SK-N-SH (cell line): ENCODE measurements around the gene MRPL14. TPM values are rescaled to one million over a fixed set of nuclear protein-coding genes. Genes with fewer than 3 reads are reported as not detected.

Experiments
- CTCF ChIA-PET: fragments of 300-600, 350-600 bp; formaldehyde crosslinking; extraction: SDS; loops from one replicate; lab custom pipeline; 2021; lab: Yijun Ruan, JAX
- POLR2A ChIA-PET: fragments of 350-600 bp; sonication (Branson Sonifier 250); formaldehyde crosslinking; extraction: SDS; loops from one replicate; lab custom pipeline; 2020; ENCODE audit warnings: antibody characterized with exemption, inconsistent platforms; lab: Yijun Ruan, JAX
- DNase-seq: peaks from one replicate; pipeline ENCODE4 v3.0.0; 2012
- H2AFZ ChIP-seq: fragments of 200-600 bp; sonication (generic); 2 replicates; pipeline ENCODE4 v1.8.1; 2016; ENCODE audit warnings: antibody characterized with exemption, mild to moderate bottlenecking, low read depth
- H3F3A ChIP-seq: fragments of 200-600 bp; sonication (generic); replicated peaks from 2 replicates; pipeline ENCODE3; 2016; ENCODE audit warnings: antibody characterized with exemption, mild to moderate bottlenecking; ENCODE audit not compliant: insufficient read depth
- H3K27ac ChIP-seq, 2 experiments: fragments of 200-500 bp in 1 of 2; fragments of 200-600 bp in 1 of 2; sonication (Bioruptor generic) in 1 of 2; sonication (generic), shearing (Covaris generic) in 1 of 2; 2 replicates each; pipeline versions ENCODE4 v1.5.1 to v1.6.1; 2014 to 2016; ENCODE audit warnings: low read depth in 2 of 2, inconsistent platforms in 1 of 2, low read length in 1 of 2, mild to moderate bottlenecking in 1 of 2, mixed read lengths in 1 of 2
- H3K27me3 ChIP-seq: fragments of 200-600 bp; sonication (generic), shearing (Covaris generic); 2 replicates; pipeline ENCODE4 v1.6.1; 2016; ENCODE audit warnings: mixed run types; ENCODE audit not compliant: insufficient read depth
- H3K36me3 ChIP-seq, 2 experiments: fragments of 200-500 bp in 1 of 2; fragments of 200-600 bp in 1 of 2; sonication (Bioruptor generic) in 1 of 2; sonication (generic) in 1 of 2; replicated peaks in 1 of 2; 2 replicates each; pipeline versions ENCODE3 to v1.5.1; 2014 to 2016; ENCODE audit warnings: low read length in 1 of 2, mild to moderate bottlenecking in 1 of 2; ENCODE audit not compliant: insufficient read depth in 2 of 2, control insufficient read depth in 1 of 2
- H3K4me1 ChIP-seq, 2 experiments: fragments of 200-500 bp in 1 of 2; fragments of 200-600 bp in 1 of 2; sonication (Bioruptor generic) in 1 of 2; sonication (generic), shearing (Covaris generic) in 1 of 2; 2 replicates each; pipeline versions ENCODE4 v1.5.1 to v1.6.1; 2014 to 2016; ENCODE audit warnings: low read depth in 1 of 2, low read length in 1 of 2, mixed run types in 1 of 2; ENCODE audit not compliant: insufficient read depth in 2 of 2, control insufficient read depth in 1 of 2
- H3K4me2 ChIP-seq: fragments of 200-600 bp; sonication (generic), shearing (Covaris generic); 2 replicates; pipeline ENCODE4 v1.6.1; 2017; ENCODE audit warnings: mixed run types
- H3K4me3 ChIP-seq, 2 experiments: fragments of 200-500 bp in 1 of 2; fragments of 200-600 bp in 1 of 2; sonication (Bioruptor generic) in 1 of 2; sonication (generic), shearing (Covaris generic) in 1 of 2; 2 replicates each; pipeline versions ENCODE4 v1.5.1 to v1.8.1; 2014 to 2016; ENCODE audit warnings: low read depth in 2 of 2, inconsistent platforms in 1 of 2, low read length in 1 of 2, mild to moderate bottlenecking in 1 of 2, mixed read lengths in 1 of 2, moderate library complexity in 1 of 2
- H3K79me2 ChIP-seq: fragments of 200-600 bp; sonication (generic); 2 replicates; pipeline ENCODE4 v1.8.1; 2017; ENCODE audit warnings: mild to moderate bottlenecking; ENCODE audit not compliant: insufficient read depth
- H3K9ac ChIP-seq: fragments of 200-600 bp; sonication (generic); 2 replicates; pipeline ENCODE4 v1.6.1; 2017; ENCODE audit warnings: mixed run types
- H3K9me2 ChIP-seq: fragments of 200-600 bp; sonication (generic); 2 replicates; pipeline ENCODE4 v1.6.1; 2017; ENCODE audit warnings: mixed run types
- H3K9me3 ChIP-seq: fragments of 200-600 bp; sonication (generic); 2 replicates; pipeline ENCODE4 v1.6.1; 2017; ENCODE audit warnings: mixed run types, mild to moderate bottlenecking, moderate library complexity
- H4K20me1 ChIP-seq: fragments of 200-600 bp; sonication (generic); 2 replicates; pipeline ENCODE4 v1.6.1; 2017; ENCODE audit warnings: mild to moderate bottlenecking, mixed run types; ENCODE audit not compliant: insufficient read depth
- CHD2 ChIP-seq: fragments of 150-350 bp; IDR thresholded peaks from 2 replicates; pipeline ENCODE4 v1.6.1; 2018; ENCODE audit warnings: low read length; ENCODE audit not compliant: partially characterized antibody
- ELF1 ChIP-seq: IDR thresholded peaks from 2 replicates; pipeline ENCODE4 v1.4.0; 2012
- EP300 ChIP-seq, 2 experiments: IDR thresholded peaks; 2 replicates each; pipeline versions ENCODE4 v1.4.0 to v1.6.1; 2012; ENCODE audit warnings: borderline replicate concordance in 1 of 2, low read depth in 1 of 2, low read length in 1 of 2
- EZH2phosphoT487 ChIP-seq: fragments of 200-600 bp; sonication (generic); IDR thresholded peaks from 2 replicates; pipeline ENCODE4 v1.6.1; 2017; ENCODE audit warnings: low read depth, mixed run types, mild to moderate bottlenecking, antibody characterized with exemption, moderate library complexity, borderline replicate concordance
- FOSL2 ChIP-seq: IDR thresholded peaks from 2 replicates; pipeline ENCODE4 v1.4.0; 2012; ENCODE audit warnings: low read depth, mild to moderate bottlenecking, moderate library complexity, borderline replicate concordance
- FOXJ3 ChIP-seq: sonication (generic); formaldehyde crosslinking; IDR thresholded peaks from 2 replicates; pipeline ENCODE4 v1.5.1; 2020; ENCODE audit warnings: mild to moderate bottlenecking, missing genetic modification reagents
- MEF2A ChIP-seq: IDR thresholded peaks from 2 replicates; pipeline ENCODE4 v1.4.0; 2012; ENCODE audit warnings: low read depth, borderline replicate concordance
- NRF1 ChIP-seq: IDR thresholded peaks from 2 replicates; pipeline ENCODE4 v1.6.1; 2012; ENCODE audit warnings: low read depth, mild to moderate bottlenecking, low read length
- PBX3 ChIP-seq: IDR thresholded peaks from 2 replicates; pipeline ENCODE4; 2012
- POLR2AphosphoS5 ChIP-seq: IDR thresholded peaks from 2 replicates; pipeline ENCODE4 v1.6.1; 2012; ENCODE audit warnings: low read depth, low read length
- RCOR1 ChIP-seq: fragments of 150-350 bp; IDR thresholded peaks from 2 replicates; pipeline ENCODE4 v1.6.1; 2017; ENCODE audit warnings: antibody characterized with exemption, low read length
- REST ChIP-seq: IDR thresholded peaks from 2 replicates; pipeline ENCODE4 v1.6.1; 2012; ENCODE audit warnings: mild to moderate bottlenecking, low read depth, low read length, moderate library complexity
- RXRA ChIP-seq: IDR thresholded peaks from 2 replicates; pipeline ENCODE4 v1.4.0; 2012; ENCODE audit warnings: low read depth, mild to moderate bottlenecking, borderline replicate concordance
- SIN3A ChIP-seq: IDR thresholded peaks from 2 replicates; pipeline ENCODE4 v1.6.1; 2012; ENCODE audit warnings: low read depth, mild to moderate bottlenecking, low read length, moderate library complexity, borderline replicate concordance
- TAF1 ChIP-seq: IDR thresholded peaks from 2 replicates; pipeline ENCODE4 v1.6.1; 2012; ENCODE audit warnings: low read depth, mild to moderate bottlenecking, low read length, moderate library complexity, borderline replicate concordance
- TCF12 ChIP-seq: IDR thresholded peaks from 2 replicates; pipeline ENCODE4 v1.4.0; 2012
- YY1 ChIP-seq: IDR thresholded peaks from 2 replicates; pipeline ENCODE4 v1.4.0; 2012; ENCODE audit warnings: low read depth, mild to moderate bottlenecking
- WGBS: methylation state at CpG from one replicate; pipeline ENCODE4 v1.1.6; 2017; ENCODE audit warnings: low lambda C conversion rate; 5-methylcytosine and 5-hydroxymethylcytosine counted together
- polyA plus RNA-seq, 3 experiments: library from polyadenylated mRNA; depleted of rRNA; stranded (reverse); fragments of >200 nt; gene quantifications; 2 replicates each; pipeline ENCODE4 v1.2.3, GENCODE V29; 2012
- TF ChIP-seq, protein P1 (sequence below): IDR thresholded peaks from 2 replicates; pipeline ENCODE4 v1.4.0; 2012; ENCODE audit warnings: low read depth, borderline replicate concordance
- TF ChIP-seq, protein P2 (sequence below): IDR thresholded peaks from 2 replicates; pipeline ENCODE4 v1.4.0; 2012; ENCODE audit warnings: low read depth, borderline replicate concordance

The MRPL14 gene
- polyA plus RNA-seq, 1 of the 3 experiments (the other 2 are of a cell fraction): 97.0 TPM

DNA sequence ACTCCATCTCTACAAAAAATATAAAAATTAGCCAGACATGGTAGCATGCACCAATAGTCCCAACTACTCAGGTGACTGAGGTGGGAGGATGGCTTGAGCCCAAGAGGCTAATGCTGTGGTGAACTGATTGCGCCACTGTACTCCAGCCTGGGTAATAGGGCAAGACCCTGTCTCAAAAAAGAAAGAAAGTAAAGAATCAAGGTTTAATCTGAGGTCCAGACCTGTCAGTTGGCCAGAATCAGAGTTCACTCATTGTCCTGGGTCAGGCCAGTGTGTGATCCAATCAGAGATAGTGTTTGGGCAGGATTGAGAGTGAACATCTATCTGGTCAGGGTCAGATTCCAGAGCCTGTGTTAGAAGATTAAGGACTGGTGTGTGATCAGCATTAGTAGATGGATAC is 15.6 kb upstream of the MRPL14 start:
- H3K9me2 ChIP-seq: no peaks in the 10 kb centered on the region
- ChIA-PET CTCF (interaction anchor here (0.9 to 2.0 kb wide), 3 partner anchors 9 to 46 kb away, joined by 4 to 7 read pairs (median 6); no protein-coding TSS in a partner anchor), POLR2A (no interaction called here)
- H3K27me3 ChIP-seq: no peaks in the 10 kb centered on the region
- DNase-seq: no peak
- H4K20me1 ChIP-seq: no peaks in the 10 kb centered on the region
- H3K79me2 ChIP-seq: no peaks in the 10 kb centered on the region
- no peak for TF ChIP-seq EP300 (IDR thresholded peaks at IDR 0.05; ENCODE audit: borderline replicate concordance in 1 of 2, low read depth in 1 of 2, low read length in 1 of 2)
- TF ChIP-seq TCF12: no peak
- no peak for TF ChIP-seq EZH2phosphoT487
- TF ChIP-seq CHD2: no peak
- TF ChIP-seq, protein P1, sequence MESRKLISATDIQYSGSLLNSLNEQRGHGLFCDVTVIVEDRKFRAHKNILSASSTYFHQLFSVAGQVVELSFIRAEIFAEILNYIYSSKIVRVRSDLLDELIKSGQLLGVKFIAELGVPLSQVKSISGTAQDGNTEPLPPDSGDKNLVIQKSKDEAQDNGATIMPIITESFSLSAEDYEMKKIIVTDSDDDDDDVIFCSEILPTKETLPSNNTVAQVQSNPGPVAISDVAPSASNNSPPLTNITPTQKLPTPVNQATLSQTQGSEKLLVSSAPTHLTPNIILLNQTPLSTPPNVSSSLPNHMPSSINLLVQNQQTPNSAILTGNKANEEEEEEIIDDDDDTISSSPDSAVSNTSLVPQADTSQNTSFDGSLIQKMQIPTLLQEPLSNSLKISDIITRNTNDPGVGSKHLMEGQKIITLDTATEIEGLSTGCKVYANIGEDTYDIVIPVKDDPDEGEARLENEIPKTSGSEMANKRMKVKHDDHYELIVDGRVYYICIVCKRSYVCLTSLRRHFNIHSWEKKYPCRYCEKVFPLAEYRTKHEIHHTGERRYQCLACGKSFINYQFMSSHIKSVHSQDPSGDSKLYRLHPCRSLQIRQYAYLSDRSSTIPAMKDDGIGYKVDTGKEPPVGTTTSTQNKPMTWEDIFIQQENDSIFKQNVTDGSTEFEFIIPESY: no peak
- no peak for TF ChIP-seq SIN3A
- no peak for TF ChIP-seq RXRA
- TF ChIP-seq REST: no peak
- TF ChIP-seq YY1: no peak
- TF ChIP-seq TAF1: no peak
- no peak for TF ChIP-seq MEF2A
- TF ChIP-seq, protein P2, sequence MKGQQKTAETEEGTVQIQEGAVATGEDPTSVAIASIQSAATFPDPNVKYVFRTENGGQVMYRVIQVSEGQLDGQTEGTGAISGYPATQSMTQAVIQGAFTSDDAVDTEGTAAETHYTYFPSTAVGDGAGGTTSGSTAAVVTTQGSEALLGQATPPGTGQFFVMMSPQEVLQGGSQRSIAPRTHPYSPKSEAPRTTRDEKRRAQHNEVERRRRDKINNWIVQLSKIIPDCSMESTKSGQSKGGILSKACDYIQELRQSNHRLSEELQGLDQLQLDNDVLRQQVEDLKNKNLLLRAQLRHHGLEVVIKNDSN: no peak
- no peak for TF ChIP-seq ELF1
- no peak for TF ChIP-seq NRF1
- no peak for TF ChIP-seq FOSL2
- no peak for TF ChIP-seq POLR2AphosphoS5
- TF ChIP-seq PBX3: no peak
- no peak for TF ChIP-seq RCOR1
- TF ChIP-seq FOXJ3 (CRISPR knock-in tag): no peak
- no peaks in the 10 kb centered on the region for H3K4me1 ChIP-seq
- 100% methylated on average over 1 of the region's 1 CpG for whole genome bisulfite sequencing
- no peak overlapping the region for H2AFZ ChIP-seq
- H3K4me3 ChIP-seq: no peak overlapping the region
- H3K27ac ChIP-seq: no peak overlapping the region
- H3K36me3 ChIP-seq: peaks cover 15 to 33% of the 10 kb centered on the region in 2 experiments
- no peaks in the 10 kb centered on the region for H3K9me3 ChIP-seq
- H3K9ac ChIP-seq: no peak overlapping the region
- H3K4me2 ChIP-seq: no peak overlapping the region
- no peaks in the 10 kb centered on the region for H3F3A ChIP-seq
